HG02884 (cell line): ENCODE data around the gene CAB39L.
"Not testable (repeated sequence)": the region's sequence is repeated elsewhere in the genome, so short reads cannot be mapped to it uniquely, and the experiment has no call there.

Experiments used
- ATAC-seq: cut with Tn5 transposase; IDR thresholded peaks from one replicate; pipeline ENCODE4 v1.9.1; 2021; ENCODE audit warnings: mild to moderate bottlenecking, moderate library complexity; ENCODE audit not compliant: unreplicated experiment

Gene CAB39L

DNA sequence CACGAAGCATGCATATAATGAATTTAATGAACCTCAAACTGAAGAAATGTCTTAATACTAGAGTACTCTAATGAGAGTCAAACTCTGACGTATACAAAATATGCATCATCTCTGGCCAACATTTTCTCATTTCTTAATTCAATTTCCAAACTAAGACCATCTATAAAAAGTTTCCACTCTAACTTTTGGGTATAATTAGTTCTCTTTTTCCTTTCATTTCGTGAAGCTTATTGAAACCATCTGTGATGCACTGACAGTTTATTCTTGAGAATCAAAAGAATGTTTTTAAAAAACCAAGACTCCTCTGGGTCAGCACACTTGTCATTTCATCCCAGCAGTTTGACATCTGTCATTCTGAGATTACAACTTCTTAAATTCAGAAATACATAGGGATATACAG lies 90.0 kb downstream of the CAB39L start:
- ATAC-seq = no peak

DNA sequence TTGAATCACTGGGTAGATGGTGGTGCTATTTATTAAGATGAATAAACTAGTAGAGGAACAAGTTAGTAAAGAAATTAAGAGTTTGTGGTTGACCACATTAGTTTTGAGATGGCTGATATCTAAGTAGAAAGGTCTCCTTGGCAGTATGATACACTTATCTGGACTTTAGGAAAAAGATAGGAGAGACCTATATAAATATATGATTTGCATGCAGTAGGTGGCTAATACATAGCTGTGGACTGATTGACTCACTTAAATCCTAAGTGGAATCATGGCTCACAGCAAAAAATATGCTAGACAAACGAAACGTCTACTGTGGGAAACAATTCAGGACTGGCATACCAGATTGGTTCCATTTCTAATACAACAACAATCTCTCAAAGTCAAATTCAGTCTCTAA lies 92.0 kb downstream of the CAB39L start:
- no peak for ATAC-seq

DNA sequence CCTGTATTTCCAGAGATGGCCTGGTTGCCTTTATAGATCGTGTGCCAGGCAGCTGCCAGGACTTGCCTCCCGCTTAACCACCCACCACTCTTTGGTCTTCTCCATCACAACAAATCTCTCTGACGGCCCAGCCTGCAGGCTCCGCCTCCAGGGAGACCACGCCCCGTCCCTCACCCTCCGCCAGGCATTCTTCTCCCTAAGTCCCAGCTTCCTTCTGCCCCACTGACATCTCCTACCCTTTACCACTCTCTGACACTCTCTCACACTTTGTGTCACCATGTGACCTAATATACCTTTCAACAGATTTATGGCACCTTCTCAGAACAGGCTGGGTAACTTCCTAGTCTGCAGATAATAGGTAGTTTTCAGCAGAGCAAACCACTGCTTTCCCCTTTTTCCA lies 95.1 kb downstream of the CAB39L start:
- ATAC-seq = no peak

DNA sequence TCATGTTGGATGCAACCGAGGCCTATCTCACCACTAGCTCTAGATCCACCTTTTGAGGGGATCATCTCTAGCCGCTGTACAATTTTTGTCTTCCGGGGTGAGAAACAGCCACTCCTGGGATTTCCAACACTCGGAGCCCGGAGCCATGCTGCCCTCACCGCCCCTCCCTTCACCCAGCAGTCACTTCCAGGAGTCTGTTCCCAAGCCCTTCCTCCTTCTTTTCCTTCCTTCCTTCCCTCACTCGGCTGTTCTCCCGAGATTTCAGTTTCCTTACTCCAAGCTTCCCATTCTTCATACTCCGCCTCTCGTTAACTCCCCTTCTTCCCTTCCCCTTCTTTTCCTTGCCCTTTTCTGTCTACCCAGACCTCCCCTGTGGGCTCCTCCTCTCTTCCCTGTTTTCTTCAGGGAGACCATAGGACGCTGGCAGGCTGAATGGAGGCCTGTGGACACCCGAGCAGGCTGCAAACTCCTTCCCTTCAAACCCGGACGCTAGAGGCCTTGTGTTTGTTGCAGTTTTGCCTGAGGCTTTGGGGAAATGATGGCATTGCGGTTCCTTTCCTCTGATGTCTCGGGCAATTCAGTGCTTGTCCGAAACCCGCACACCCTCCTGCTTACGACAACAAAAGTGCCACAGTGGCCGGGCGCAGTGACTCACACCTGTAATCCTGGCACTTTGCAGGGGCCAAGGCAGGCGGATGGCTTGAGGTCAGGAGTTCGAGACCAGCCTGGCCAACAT lies 96.0 kb downstream of the CAB39L start:
- ATAC-seq = no peak

DNA sequence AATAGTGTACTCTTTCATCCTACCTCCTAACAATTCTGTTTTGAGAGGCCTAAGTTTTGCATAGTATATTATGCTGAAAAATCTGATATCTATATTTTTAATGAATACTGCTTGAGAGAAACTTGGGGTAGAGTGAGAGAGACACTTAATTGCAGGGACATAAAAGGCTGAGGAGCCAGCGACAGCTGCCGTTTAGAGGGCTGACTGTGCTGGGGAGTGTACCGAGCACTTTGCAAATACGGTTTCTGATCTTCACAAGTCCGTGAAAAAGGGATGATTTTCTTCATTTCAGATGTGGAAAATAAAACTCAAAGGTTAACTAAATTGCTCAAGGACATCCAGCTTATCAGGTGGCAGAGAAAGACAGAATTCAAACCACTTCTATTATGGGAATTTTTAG lies 97.4 kb downstream of the CAB39L start:
- no peak for ATAC-seq

DNA sequence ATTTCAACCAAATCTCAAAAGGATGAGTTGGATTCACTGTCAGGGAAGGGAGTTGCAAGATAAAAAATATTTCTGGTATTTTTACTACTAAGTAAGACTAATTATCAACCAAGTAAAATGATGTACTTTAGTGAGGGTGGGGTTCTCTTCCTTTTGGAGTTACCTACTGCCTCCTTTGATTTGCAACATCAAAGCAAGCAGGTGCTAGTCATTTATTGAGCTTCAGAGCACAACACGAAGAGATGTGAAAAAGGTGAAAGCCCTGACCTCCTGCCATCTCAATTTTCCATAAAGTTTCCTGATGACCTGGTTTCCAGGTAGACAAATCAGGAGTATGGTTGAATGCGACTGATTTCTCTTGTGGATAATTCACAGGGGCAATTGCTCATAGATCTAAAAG lies 100.1 kb downstream of the CAB39L start:
- ATAC-seq = no peak

DNA sequence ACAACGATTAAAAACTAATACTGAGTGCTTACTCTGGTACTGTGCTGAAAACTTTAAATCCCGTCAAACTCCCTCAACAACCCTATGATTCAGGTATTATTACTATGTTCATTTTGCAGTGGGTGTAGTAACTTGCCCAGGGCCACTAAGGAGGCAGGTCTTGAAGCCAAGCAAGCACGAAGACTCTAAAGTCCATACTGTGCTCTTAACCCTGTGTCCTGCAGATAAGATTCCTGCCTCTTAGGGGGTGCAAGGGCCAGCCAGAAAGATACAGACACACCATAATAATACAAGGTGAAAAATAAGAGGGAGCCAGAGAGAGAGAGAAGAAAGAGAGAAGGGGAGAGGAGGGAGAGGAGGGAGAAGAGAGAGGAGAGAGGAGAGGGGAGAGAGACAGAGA lies 100.6 kb downstream of the CAB39L start:
- no peak for ATAC-seq

DNA sequence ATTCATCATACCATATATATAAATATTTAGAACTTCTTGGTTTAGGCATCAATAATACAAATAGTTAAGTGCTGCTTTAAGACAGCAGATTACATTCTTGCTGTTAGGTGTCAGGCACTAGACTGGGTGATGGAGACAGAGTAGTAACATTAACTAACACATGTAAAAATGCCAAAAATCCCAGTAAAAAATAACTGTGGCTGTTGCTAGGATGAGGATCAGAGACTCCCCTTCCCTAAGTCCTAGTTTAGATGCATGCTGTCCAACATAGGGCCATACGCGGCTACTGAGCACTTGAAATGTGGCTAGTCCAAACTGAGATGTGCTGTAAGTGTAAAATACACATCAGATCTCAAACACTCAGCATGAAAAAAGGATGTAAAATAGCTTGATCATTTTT lies 101.4 kb downstream of the CAB39L start:
- no peak for ATAC-seq

DNA sequence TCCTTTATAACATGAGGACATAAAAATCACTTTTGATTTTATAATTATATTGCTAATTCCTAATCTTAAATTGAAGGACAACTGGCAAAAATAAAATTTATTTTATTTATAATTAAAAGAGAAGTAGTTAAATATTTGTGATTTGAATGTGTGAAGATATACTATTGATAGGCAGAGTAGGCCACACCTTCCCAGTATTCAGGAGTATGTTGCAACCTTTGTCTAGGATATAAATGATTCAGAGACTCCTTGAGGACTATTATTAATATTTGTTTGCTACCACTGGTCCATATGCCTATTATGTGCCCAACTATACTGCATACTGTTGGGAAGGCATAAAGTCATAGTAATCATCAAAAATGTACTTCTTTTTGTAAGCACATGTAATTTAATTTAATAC lies 101.9 kb downstream of the CAB39L start:
- no peak for ATAC-seq

DNA sequence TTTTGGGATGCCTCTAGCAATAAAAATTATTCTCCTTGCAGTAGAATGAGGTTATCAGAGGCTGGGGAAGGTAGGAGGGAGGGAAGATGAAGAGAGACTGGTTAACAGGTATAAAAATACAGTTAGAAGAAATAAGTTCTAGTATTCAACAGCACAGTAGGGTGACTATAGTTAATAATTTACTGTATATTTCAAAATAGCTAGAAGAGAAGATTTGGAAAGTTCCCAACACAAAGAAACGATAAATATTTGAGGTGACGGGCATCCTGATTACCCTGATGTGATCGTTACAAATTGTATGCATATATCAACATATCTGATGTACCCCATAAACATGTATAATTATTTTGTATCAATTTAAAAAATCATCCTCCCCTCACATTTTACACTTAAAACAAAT lies 102.3 kb downstream of the CAB39L start:
- no peak for ATAC-seq

DNA sequence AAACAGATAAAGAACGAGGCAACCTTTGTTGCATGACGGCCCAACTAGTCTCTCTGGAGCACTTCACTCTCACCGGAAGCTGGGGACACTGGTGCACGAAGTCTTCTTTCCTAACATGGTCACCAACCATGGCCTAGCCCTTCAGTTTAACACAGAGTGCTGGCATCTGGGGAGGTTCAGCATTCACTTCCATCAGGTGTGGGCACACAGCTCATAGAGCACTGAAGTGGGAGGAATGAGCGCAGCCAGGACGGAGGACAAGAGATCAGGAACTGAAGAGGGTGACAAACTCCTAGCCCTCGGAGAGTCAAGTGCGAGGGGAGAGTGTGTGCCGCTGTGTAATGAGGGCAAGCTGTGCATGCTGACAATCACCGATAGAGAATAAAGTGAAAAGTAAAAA lies 103.7 kb downstream of the CAB39L start:
- ATAC-seq = no peak

DNA sequence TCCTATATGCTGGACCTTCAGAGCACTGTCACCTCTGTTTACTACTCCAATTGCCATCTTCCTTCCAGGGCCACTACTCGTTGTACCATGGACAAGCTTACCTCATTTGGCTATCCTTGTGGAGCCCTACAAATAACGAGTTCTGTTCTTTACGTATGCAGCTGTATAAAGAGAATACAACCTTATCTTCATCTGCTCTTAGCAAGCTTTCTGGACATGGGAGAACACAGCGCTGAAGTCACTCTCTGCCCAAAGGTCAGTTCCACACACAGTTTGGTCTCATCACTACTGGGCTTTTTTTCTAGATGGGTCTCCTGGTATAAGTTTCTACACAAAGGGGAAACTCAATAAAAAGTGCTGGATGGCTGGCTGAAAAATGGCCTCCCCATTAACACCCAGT lies 107.2 kb downstream of the CAB39L start:
- no peak for ATAC-seq

DNA sequence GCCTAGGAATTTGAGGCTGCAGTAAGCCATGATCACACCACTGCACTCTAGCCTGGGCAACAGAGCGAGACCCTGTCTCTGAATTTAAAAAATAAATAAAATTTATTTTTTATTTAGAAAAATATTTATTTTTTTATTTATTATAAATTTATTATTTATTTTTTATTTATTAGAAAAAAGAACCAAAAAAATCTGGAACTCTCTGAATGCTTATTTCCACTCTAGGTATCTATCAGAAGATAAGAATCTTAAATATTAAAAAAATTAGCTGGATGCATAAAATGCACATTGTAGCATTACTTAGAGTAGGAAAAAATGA lies 113.4 kb downstream of the CAB39L start:
- ATAC-seq = no peak

DNA sequence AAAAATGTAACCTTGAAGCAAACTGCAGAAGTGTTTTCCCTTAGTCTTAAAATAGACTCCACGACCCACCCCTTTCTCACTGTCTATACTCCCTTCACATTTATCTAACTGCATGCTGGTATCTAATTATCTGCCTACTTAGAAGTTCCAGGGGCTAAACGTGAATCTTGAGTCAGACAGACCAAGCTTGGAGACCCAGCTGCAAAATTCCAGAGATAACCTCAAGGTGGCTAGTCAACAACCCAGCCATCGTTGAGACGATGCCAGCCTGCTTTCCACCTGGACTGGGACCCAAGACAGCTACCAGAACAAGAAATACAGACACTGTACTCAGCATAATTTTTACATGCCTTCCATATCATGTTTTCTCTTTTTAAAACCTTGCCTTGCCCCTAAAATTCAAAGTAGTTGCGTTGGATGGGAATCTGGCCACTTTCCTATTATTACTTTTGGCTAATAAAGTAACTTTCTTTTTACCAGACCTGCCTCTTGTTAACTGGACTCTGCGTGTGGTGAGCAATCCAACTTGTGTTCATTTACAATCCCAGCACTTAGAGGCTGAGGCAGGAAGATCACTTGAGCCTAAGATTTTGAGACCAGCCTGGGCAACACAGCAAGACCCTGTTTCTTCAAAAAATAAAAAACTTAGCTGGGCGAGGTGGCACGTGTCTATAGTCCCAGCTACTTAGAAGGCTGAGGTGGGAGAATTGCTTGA lies 113.9 kb downstream of the CAB39L start:
- no peak for ATAC-seq

DNA sequence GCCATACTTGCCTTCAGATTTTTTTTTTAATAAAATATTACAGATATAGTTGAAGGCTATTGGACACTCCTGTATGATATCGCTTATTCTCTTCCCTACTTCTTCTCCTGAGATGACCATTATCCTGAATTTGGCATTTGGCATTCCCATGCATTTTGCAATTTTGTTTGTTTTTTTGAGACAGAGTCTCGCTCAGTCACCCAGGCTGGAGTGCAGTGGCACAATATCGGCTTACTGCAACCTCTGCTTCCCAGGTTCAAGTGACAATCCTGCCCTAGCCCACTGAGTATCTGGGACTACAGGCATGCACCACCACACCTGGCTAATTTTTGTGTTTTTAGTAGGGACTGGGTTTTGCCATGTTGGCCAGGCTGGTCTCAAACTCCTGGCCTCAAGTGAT lies 116.7 kb downstream of the CAB39L start:
- ATAC-seq = not testable (repeated sequence)

DNA sequence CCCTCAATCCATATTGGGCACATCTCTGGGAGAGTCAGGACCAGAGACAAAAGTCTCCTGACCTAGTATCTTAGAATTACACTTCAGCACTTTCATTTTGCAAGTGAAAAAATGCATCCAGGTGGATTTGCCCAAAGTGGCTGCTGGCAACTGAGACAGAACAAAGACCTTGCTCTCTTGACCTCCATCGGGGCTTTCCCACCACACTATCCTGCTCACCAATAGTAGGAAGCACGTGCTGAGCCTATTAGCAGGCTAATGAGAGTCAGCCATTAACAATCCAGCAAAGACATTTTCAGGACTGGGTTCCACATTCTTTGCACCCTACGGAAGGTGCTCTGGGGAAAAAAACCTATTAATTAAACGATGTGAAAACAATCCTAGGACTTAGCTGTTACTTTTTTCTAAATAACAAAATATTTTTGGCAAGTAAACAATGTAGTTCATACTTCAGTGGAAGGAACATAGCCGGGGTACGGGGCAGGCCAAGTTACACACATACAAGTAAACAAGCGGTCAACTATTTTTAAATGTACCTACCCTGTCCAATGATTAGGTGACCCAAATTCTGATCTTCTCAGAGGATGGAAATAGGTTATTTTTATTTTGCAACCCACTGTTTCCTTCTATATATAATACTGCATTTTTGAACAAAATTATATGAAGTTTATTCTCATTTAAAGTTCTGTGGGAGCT lies 117.5 kb downstream of the CAB39L start:
- ATAC-seq = no peak

DNA sequence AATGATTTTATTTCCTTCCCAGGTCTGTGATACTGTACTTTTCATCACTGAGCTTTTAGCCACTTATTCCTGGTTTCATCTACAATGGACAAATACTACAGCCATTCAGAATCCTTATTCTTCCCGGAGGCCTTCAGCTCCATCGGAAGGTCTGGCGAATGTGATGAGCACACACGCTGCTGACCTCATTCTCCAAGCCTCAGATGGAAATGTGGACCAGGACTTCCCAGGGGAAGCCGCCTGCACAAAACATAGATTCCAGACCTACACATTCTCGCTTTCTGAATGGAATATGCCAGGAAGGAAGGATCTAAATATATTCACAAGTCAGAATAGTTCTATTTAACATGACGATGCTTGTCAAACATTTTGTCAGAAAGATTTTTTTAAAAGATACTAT lies 120.5 kb downstream of the CAB39L start:
- no peak for ATAC-seq

DNA sequence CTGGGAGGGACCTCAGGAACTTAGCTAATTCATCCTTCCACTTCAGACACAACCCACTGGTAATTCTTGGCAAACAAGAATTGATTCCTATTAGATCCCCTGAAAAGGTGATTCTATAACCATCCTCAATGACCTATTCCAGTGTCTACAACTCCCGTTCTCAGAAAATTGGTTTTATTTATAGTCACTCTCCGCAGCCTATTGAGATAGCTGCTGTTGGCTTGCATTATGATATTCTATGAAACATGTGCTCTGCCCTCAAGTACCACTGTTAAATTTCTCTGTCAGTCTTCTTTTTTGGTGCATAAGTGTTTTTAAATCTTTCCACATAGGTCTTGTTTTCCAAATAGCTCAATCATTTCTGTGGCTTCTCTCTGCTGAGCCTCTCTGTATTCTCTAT lies 121.2 kb downstream of the CAB39L start:
- ATAC-seq = no peak

DNA sequence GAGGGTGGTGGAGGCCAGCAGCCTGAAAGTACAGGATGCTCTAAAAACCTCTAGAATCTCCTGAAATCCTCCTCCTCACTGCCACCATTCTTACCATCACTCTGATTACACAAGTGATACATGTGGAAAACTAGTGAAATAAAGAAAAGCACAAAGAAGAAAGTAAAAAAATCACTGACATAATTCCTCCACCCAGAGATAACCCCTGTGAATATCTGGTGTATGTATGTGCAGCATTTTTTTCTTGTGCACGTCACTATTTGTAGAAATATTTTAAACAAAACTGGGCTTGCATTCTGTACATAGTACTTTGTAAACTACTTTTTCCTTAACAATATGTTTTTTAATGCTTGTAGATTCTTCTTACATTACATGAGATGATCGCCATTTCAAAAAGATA lies 122.9 kb downstream of the CAB39L start:
- no peak for ATAC-seq

DNA sequence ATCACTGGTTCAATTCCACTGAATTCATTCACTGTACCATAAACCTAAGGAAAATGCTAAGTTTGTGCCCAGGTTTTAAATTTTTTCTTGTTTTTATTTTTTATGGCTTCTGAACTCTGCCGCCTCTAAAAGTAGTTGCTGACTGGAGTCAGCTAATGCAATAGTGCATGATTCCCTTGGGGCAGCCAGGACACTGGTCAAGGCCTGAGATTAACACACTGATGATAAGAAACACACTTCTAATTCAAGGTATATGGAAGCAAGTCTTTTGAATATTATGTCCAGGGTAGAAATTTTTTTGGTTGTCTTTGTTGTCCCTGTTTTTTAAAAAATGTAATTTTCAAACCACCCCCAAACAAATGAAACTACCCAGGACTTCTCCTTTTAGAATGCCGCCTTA lies 123.9 kb downstream of the CAB39L start:
- no peak for ATAC-seq

DNA sequence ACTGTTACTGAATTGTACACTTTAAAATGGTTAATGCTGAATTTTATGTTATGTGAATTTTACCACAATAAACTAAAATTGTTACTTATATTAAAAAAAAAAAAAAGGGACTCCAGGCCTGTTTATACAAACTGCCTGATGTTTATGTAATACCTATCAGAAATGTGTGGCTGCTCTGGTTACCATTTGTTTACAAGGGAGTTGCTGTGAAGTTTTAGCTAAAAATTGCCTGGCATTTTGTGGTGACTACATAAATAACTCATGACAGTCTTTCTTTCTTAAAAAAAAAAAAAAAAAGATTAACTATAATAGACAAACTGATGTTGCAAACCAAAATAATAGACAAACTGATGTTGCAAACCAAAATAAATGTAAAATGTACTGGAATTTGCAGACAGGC lies 124.3 kb downstream of the CAB39L start:
- ATAC-seq = no peak

DNA sequence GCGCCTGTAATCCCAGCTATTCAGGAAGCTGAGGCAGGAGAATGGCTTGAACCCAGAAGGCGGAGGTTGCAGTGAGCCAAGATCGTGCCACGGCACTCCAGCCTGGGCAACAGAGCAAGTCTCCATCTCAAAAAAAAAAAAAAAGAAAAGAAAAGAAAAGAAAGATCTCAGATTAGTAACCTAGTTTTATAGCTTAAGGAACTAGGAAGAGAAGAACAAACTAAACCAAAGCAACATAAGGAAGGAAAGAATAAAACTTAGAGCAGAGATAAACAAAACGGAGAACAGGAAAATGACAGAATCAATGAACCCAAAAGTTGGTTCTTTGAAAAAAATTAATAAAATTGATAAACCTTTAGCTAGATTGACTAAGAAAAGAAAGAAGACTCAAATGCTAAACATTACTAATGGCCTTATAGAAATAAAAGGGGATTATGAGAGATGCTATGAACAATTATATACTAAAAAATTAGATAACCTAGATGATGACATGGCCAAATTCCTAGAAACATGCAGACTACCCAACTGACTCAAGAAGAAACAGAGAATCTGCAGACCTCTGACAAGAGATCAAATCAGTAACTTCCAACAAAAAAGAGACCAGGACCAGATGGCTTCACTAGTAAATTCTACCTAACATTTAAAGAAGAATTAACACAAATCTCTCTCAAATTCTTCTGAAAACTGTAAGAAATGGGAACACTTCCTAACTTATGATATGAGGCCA lies 127.9 kb downstream of the CAB39L start:
- ATAC-seq = no peak
